ENCODE measurements around the gene LATS2.
"Not testable (repeated sequence)": the region's sequence is repeated elsewhere in the genome, so short reads cannot be mapped to it uniquely, and the experiment has no call there.

LATS2 gene

DNA sequence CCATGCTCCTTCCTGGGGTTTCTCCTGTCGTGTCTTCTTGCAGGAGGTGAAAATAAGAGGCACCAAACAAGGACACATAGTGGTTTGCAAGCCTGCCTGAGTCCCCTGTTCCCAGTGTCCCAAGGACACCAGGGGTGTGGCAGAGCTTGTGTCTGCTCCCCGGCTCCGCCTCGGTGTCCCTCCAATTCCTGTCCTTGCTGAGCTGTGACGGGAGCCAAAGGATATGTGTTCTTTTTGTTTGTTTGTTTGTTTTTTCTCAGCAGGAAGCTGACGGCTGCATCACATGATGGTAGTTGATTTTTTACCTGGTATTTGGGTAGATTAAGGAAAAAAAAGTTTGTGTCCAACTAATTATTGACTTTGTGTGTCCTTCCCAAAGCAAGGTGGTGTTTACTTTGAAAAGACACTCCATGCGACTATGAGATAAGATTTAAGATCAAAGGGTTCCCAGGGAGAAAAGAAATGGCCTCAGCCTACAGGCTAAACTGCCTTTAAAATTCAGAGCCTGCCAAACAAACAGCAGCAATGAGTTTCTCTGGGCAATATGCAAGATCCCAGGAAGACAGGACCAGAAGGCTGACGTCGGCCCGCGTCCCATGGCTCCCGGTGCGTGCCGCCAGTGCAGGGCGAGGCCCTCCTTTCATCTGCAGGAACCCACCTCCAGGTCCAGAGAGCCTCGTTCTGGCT is 108.0 kb downstream of the LATS2 start:
- no peak for DNase-seq

DNA sequence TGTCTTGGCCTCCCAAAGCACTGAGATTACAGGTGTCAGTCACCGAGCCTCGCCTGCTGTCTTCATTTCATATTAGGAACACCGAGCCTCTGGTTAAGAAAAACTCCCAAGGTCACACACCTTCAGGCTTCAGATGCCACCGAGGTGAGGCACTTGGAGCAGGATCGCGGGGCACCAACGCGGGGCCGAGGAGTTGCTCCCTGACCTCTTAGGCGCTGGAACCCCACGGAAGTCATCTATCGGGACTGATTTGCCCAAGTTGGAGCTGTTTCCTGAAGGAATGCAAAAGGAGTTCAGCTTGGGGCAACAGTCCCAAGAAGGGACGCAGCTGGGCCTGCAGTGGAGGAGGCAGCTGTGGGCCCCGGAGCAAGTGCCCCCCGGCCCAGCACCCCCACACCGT is 108.5 kb downstream of the LATS2 start:
- DNase-seq = no peak

DNA sequence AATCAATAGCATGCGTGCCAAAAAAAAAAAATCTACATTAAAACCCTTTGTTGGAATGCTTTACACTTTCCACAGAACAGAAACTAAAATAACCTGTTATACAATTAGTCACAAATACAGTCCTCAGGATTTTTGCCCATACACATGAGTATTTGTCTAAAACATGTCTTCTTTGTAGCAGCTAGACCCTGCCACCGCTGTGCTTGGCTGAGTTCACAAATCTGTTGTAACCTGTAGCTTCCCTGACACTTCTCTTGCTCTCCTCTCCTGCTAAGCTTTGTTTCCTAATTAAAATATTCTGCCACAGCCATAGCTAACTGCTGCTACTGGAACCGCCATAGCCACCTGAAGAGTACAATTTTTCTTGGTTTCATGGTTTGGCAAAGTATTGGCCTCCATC is 113.4 kb downstream of the LATS2 start:
- not testable (repeated sequence) for DNase-seq

DNA sequence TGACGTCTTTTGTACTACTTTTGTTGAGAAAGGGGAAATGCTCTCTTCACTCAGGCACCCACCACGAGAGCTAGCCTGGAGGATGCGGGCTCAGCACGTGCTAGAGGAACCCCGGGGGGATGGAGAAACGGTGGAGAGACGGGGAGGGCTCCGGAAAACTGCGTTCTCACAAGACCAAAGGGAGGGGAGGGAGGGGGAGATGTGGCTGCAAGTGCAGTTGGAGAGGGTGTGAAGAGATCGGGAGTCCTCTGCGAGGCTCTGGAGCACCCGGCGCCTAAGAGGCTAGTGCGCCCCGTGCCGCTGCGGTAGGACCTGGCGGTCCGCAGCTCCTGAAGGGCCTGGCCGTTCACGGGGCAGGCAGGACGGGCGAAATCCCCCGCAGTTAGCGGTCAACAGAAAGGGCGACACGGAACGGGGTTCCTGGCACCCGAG is 115.4 kb downstream of the LATS2 start:
- DNase-seq = no peak

DNA sequence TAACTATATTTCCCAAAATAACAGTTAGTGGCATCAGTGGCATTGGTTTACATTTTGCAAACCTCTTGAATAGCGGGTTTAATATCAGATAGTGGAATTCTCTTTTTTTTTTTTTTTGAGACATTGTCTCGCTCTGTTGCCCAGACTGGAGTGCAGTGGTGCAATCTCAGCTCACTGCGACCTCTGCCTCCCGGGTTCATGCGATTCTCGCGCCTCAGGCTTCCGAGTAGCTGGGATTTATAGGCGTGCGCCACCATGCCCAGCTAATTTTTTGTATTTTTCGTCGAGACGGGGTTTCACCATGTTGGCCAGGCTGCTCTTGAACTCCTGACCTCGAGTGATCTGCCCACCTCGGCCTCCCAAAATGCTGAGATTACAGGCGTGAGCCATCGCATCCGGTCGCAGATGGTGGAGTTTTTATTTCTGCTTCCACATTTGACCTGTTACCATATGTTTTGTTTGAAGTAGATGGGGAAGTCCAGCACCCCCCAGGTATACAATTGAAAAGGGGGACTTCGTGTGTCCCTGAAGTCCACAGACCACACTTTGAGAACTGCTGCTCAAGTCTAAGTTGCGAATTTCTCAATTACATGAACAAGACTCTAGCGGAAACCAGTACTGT is 118.3 kb downstream of the LATS2 start:
- DNase-seq = no peak

DNA sequence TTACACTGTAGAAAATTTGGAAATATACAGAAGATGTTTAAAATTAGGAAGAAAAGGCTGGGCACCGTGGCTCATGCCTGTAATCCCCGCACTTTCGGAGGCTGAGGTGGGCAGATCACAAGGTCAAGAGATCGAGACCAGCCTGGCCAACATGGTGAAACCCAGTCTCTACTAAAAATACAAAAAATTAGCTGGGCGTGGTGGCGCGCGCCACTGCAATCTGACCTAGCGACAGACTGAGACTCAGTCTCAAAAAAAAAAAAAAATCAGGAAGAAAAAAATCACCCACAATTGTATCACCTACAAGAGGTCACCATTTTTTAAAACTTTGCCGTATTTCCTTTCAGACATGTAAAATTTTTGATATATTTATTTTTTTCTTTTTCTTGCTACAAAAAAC is 120.9 kb downstream of the LATS2 start:
- not testable (repeated sequence) for DNase-seq

DNA sequence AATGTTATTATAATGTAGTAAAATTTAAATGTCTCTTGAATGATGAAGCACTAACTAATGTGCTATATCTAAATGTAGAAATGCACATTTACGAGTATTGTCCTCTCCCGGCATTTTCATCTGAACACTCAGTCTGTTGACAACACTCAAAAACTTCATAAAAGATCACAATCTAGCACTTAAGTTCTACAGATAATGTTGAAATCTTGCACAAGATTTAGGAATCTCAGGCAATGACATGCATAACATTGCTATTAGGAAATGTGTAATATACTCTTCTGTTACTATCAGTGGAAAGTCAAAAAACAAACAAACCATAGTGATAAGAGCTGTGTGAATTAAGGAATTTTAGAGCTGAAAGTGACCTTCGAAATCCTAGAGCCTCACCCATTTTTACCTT is 121.3 kb downstream of the LATS2 start:
- DNase-seq = no peak

DNA sequence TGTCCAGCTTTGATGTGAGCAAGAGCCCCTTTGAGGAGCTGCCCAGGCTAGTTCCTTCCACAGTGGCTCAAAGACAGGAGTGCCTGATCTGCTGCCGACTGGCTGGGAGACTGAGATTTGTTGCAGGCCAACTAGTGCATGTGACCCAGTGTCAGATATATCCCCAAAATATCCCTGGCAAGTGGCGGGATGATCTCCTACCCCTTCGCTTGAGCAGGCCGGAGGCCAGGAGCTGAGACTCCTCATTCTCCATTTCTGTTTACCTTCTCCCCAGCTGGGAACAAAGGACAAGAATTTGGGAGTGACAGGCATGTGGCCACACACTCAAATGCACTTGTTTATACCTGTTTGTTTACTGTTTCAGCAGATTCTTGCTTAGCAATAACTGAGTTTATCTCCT is 121.7 kb downstream of the LATS2 start:
- no peak for DNase-seq

DNA sequence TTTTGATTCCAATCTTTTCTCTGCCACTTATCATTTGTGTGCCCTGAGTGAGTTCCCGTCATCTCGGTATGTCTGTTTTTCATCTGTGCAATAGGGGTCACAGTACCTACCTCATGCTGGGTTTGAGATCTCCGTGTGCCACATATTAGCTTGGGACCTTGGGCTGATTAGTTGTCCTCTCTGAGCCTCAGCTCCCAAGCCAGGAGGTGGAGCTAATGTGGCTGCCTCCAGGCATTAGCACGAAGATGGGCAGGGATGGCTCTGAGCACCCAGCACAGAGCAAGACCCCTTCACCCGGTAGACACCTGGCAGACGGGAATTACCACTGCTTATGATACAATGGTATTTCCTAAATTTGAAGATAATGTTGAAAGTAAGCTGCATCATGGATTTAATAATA is 123.1 kb downstream of the LATS2 start:
- no peak for DNase-seq

DNA sequence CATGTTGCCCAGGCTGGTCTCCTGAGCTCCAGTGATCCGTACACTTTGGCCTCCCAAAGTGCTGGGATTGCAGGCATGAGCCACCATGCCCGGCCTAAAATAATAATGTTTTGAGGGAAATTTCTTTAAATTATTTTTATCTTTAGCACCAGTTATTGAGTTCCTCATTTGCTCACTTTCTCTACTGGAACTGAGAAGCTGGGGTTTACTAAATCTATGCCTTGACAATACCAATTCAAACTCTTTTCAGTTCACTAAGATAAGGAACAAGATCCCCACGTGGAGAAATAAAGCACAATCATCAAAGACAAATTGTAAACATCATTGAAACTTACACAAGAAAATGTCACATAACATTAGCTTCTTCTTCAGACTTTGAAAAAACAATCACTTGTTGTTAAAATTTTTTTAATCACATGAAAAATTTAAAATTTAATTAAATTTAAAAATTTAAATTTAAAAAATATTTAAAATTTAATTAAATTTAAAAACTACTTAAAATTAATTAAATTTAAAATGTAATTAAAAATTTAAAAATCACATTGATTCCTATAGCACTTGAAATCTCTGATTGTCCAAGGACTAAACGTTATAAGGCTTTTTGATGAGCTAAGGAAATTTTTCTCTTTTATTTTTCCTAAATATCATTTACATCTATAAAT is 133.7 kb downstream of the LATS2 start:
- no peak for DNase-seq

DNA sequence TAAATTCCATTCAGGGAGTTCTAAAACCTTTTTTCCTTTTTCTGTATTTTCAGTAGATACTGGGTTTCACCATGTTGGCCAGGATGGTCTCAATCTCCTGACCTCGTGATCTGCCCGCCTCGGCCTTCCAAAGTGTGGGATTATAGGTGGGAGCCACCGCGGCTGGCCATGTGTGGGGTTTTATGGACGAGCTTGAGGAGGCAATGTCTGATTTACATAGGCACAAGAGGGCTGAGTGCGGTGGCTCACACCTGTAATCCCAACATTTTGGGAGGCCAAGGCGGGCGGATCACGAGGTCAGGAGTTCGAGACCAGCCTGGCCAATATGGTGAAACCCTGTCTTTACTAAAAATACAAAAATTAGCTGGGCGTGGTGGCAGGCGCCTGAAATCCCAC is 136.0 kb downstream of the LATS2 start:
- DNase-seq = not testable (repeated sequence)

DNA sequence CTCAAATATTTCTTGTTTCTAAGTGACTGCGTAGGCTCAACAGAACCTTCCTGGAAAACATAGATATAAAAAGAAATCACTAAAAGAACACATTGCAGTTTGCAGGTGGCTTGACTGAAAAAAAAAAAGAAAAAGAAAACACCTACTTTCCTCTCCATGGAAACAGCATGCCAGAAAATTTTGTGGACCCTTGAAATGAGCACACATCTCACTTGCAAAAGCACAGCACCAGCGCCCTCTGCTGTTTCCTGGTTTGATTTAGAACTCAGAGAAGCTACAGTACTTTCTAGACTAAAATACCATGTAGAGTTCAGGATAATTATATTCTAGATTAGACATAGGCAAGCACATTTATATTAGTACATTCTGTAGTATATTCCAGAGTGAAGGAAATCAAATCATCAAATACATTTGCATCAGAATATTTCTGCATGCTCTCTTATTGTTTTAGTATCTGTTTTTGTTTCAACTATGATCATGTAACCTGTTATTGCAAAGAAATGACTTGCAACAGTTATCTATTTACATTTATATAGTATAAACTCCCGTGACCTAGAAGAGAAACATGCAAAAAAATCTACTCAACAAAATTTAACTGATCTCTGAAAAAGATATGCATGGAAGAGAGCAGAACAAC is 136.5 kb downstream of the LATS2 start:
- peak; percentile 62 for DNase-seq

DNA sequence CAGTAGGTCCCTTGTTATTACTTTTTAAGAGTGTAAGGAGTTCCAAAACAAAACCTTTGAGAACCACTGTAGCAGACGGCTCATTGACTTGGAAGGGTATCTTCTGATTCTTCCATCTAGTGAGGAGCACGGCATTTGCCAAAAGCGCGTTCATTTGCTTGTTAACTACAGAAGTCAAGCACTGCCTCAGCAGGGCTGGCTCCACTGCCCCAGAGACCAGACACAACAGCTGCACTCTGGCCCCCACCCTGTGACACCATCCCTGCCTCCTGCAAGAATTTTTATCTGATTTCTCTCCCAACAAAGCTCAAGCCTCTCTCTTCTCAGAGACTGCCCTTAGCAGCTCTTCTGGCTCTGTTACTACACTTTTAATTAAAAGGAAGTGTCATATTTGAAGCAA is 138.1 kb downstream of the LATS2 start:
- no peak for DNase-seq
